Epithelial cell of esophagus (primary cell): ENCODE measurements around the gene TMEM139.
"Not testable (repeated sequence)": the region's sequence is repeated elsewhere in the genome, so short reads cannot be mapped to it uniquely, and the experiment has no call there.

Experiments
- DNase-seq: peaks from one replicate; pipeline ENCODE4 v3.0.0; 2010; ENCODE audit warnings: low read depth
- H3K4me3 ChIP-seq: 2 replicates; pipeline ENCODE4 v1.5.1; 2011; ENCODE audit warnings: mild to moderate bottlenecking, low read length, control low read depth
- TF ChIP-seq, protein P1 (sequence below): IDR thresholded peaks from 2 replicates; pipeline ENCODE4 v1.5.1; 2011; ENCODE audit warnings: low read depth, mild to moderate bottlenecking, low read length, control low read depth, inconsistent platforms; ENCODE audit not compliant: insufficient read depth; ENCODE audit errors: missing control alignments

TMEM139 gene

DNA sequence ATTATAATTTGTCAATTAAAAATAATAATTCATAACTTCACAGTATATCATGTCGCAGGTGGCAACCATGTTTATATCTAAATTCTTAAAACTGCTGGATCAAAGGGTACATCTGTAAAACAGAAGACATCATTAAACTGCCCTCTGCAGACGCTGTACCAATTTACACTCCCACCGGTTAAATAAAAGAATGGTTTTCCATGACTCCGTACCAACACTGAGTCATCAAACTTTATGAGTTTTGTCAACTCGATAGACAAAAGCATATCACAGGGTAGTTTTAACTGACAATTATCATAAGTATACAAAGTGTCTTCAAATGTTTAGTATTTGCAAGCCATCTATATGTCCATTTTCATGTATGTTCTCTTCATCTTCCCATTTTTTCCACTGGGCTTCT lies 27.3 kb upstream of the TMEM139 start:
- TF ChIP-seq, protein P1, sequence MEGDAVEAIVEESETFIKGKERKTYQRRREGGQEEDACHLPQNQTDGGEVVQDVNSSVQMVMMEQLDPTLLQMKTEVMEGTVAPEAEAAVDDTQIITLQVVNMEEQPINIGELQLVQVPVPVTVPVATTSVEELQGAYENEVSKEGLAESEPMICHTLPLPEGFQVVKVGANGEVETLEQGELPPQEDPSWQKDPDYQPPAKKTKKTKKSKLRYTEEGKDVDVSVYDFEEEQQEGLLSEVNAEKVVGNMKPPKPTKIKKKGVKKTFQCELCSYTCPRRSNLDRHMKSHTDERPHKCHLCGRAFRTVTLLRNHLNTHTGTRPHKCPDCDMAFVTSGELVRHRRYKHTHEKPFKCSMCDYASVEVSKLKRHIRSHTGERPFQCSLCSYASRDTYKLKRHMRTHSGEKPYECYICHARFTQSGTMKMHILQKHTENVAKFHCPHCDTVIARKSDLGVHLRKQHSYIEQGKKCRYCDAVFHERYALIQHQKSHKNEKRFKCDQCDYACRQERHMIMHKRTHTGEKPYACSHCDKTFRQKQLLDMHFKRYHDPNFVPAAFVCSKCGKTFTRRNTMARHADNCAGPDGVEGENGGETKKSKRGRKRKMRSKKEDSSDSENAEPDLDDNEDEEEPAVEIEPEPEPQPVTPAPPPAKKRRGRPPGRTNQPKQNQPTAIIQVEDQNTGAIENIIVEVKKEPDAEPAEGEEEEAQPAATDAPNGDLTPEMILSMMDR = no peak
- no peak overlapping the region for H3K4me3 ChIP-seq
- DNase-seq = no peak

- TF ChIP-seq, protein P1 = no peak
- no peak overlapping the region for H3K4me3 ChIP-seq
- DNase-seq = no peak
These were observed 25.9 kb upstream of the TMEM139 start for GRCh38 chr7:143258831-143259230.

DNA sequence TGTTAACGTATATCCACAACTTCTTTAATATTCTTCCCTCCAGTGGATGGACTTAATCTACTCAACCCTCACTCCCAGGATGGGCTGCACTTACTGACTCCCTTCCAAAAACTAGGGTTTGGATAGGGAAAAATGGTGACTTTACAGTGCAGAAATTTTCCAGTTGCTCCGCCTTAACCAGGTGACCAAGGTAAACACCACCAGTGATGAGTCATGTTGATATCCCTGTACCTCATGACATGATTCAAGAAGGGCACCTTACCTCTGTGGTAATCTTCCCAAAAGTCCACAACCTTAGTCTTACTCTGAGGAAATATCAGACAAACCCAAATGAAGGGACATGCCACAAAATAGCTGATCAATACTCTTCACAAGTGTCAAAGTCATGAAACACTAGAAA lies 25.0 kb upstream of the TMEM139 start:
- peak; percentile 81 for DNase-seq
- H3K4me3 ChIP-seq = no peak overlapping the region
- TF ChIP-seq, protein P1 = no peak

GRCh38 chr7:143261901-143262300 lies 22.9 kb upstream of the TMEM139 start:
- no peak overlapping the region for H3K4me3 ChIP-seq
- TF ChIP-seq, protein P1 = no peak
- no peak for DNase-seq

- peak; percentile 72 for DNase-seq
- TF ChIP-seq, protein P1 = no peak
- peak within 1 kb of the TSS; percentile 92 for H3K4me3 ChIP-seq
These were observed 21.2 kb upstream of the TMEM139 start, which contains the start of gene GSTK1 for GRCh38 chr7:143263266-143264195. Gene GSTK1, plus strand, starts transcription at chr7:143263441. Its CDS starts 73 bp downstream, at chr7:143263514.

DNA sequence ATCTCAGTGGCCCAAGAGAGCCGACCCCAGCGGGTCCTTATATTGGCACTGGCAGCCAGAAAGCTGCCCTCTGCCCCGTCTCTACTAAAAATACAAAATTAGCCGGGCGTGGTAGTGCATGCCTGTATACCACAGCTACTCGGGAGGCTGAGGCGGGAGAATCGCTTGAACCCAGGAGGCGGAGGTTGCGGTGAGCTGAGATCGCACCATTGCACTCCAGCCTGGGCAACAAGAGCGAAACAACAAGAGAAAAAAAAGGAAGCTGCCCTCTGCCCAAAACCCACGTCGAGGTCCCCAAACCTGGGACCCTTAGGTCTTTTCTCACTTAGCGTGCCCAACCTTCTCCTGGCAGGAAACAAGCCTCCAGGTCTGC lies 20.6 kb upstream of the TMEM139 start:
- H3K4me3 ChIP-seq = peak overlapping the region; percentile 92
- DNase-seq = not testable (repeated sequence)

DNA sequence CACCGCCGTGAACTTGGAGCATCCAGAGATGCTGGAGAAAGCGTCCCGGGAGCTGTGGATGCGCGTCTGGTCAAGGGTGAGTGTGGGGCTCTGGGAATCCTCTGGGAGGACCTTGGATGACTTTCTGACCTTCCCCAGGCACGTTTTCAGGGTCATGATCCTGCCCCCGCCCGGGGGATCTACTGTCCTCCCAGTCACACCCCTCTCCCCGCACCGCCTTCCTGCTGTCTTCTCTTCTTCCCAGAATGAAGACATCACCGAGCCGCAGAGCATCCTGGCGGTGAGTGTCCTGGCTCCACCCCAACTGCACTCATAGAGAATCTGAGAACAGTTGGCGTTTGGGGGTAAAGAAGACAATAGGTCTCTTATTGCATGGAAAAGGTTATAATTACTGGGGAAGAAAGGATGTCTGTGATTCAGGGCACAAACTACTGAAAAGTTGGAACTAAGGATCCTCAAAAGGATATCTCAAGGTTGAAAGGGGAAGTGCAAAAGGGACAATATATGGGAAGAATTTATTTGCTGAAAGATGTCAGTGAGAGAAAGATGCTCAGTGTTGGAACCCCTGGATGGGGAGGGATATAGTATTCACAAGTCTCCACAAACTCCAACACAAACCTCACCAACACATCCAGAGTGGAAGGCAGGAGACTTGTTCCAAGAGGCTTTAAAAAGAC lies 19.6 kb upstream of the TMEM139 start:
- TF ChIP-seq, protein P1 = no peak
- DNase-seq = no peak
- no peak overlapping the region for H3K4me3 ChIP-seq
